Keratinocyte (primary cell): ENCODE results near the gene CHST1. TPM values are rescaled to one million over a fixed set of nuclear protein-coding genes. Genes with fewer than 3 reads are reported as not detected.

ENCODE experiments used
- DNase-seq: peaks from one replicate; pipeline ENCODE4 v3.0.0-alpha.2; 2011; ENCODE audit warnings: low read depth, missing footprints, low spot score
- FAIRE-seq: peaks from 2 replicates; lab custom pipeline; 2011; peaks lifted over from hg19 to GRCh38; lab: Jason Lieb, UNC
- H2AFZ ChIP-seq: 2 replicates; pipeline ENCODE4 v1.6.0; 2012; ENCODE audit warnings: low read length, control low read depth, inconsistent platforms; ENCODE audit not compliant: control insufficient read depth
- H3K27ac ChIP-seq: 2 replicates; pipeline ENCODE4 v1.5.1; 2011; ENCODE audit warnings: low read length; ENCODE audit not compliant: control insufficient read depth, insufficient read depth
- H3K27me3 ChIP-seq: 3 replicates; pipeline ENCODE4 v1.6.0; 2011; ENCODE audit warnings: low read length; ENCODE audit not compliant: control insufficient read depth, insufficient read depth; ENCODE audit errors: extremely low read depth
- H3K36me3 ChIP-seq, 2 experiments: 2 replicates in 1 of 2; 3 replicates in 1 of 2; pipeline ENCODE4 v1.5.1; 2011; ENCODE audit warnings: low read length in 2 of 2, mild to moderate bottlenecking in 1 of 2; ENCODE audit not compliant: control insufficient read depth in 2 of 2, insufficient read depth in 2 of 2; ENCODE audit errors: extremely low read depth in 1 of 2
- H3K4me1 ChIP-seq: 3 replicates; pipeline ENCODE4 v1.5.1; 2011; ENCODE audit warnings: low read length; ENCODE audit not compliant: control insufficient read depth, insufficient read depth; ENCODE audit errors: extremely low read depth
- H3K4me2 ChIP-seq: 3 replicates; pipeline ENCODE4 v1.6.0; 2011; ENCODE audit warnings: low read depth, low read length; ENCODE audit not compliant: control insufficient read depth, insufficient read depth; ENCODE audit errors: extremely low read depth
- H3K4me3 ChIP-seq, 3 experiments: fragments of 200-600 bp in 1 of 3; sonication (generic) in 1 of 3; 2 replicates in 2 of 3; 3 replicates in 1 of 3; pipeline ENCODE4 v1.5.1; 2011 to 2016; ENCODE audit warnings: low read length in 3 of 3, mild to moderate bottlenecking in 3 of 3, control low read depth in 2 of 3, inconsistent platforms in 1 of 3, low read depth in 1 of 3, mixed read lengths in 1 of 3, mixed run types in 1 of 3, moderate library complexity in 1 of 3; ENCODE audit not compliant: control insufficient read depth in 2 of 3, insufficient read depth in 2 of 3; ENCODE audit errors: extremely low read depth in 1 of 3
- H3K79me2 ChIP-seq: 2 replicates; pipeline ENCODE4 v1.6.0; 2012; ENCODE audit warnings: low read length; ENCODE audit not compliant: control insufficient read depth, insufficient read depth
- H3K9ac ChIP-seq: 3 replicates; pipeline ENCODE4 v1.6.0; 2011; ENCODE audit warnings: low read length; ENCODE audit not compliant: control insufficient read depth, insufficient read depth; ENCODE audit errors: extremely low read depth
- H3K9me1 ChIP-seq: 3 replicates; pipeline ENCODE4 v1.6.0; 2011; ENCODE audit warnings: low read length; ENCODE audit not compliant: control insufficient read depth, insufficient read depth; ENCODE audit errors: extremely low read depth
- H3K9me3 ChIP-seq: 2 replicates; pipeline ENCODE4 v1.5.1; 2012; ENCODE audit warnings: low read depth, low read length; ENCODE audit not compliant: control insufficient read depth
- H4K20me1 ChIP-seq: 3 replicates; pipeline ENCODE4 v1.6.0; 2011; ENCODE audit warnings: low read length; ENCODE audit not compliant: control insufficient read depth, insufficient read depth; ENCODE audit errors: extremely low read depth
- CTCF ChIP-seq, 3 experiments: IDR thresholded peaks in 1 of 3; conservative IDR thresholded peaks in 1 of 3; optimal IDR thresholded peaks in 1 of 3; 2 replicates in 2 of 3; 3 replicates in 1 of 3; pipeline versions ENCODE3 to v1.5.1; 2011; ENCODE audit warnings: low read length in 3 of 3, mild to moderate bottlenecking in 3 of 3, moderate library complexity in 2 of 3, control low read depth in 1 of 3, inconsistent platforms in 1 of 3; ENCODE audit not compliant: insufficient read depth in 2 of 3; ENCODE audit errors: extremely low read depth in 1 of 3
- EZH2 ChIP-seq: IDR thresholded peaks from one replicate; pipeline ENCODE4 v1.6.1; 2012; ENCODE audit warnings: inconsistent platforms, mild to moderate bottlenecking, low read length, moderate library complexity
- dilution Hi-C: fragments of 300-500 bp; cut with MboI; formaldehyde crosslinking; loops from one replicate; pipeline ENCODE4 v1.7.0; 2020; ENCODE audit warnings: low sequenced_read_pairs; ENCODE audit not compliant: extremely low pct_ligation_motif_present
- polyA plus RNA-seq, 5 experiments: library from polyadenylated mRNA; depleted of rRNA in 3 of 5; stranded (reverse) in 3 of 5; stranded (forward) in 1 of 5; unstranded in 1 of 5; fragments of >200 nt; gene quantifications; 1 replicate in 1 of 5; 2 replicates in 3 of 5; 3 replicates in 1 of 5; pipeline versions ENCODE4 v1.2.1 to v1.2.3, GENCODE V29; 2011 to 2012; ENCODE audit warnings: missing spikeins in 2 of 5, low read depth in 1 of 5, low replicate concordance in 1 of 5

CHST1 gene
- polyA plus RNA-seq, 1 donor (not counting 4 experiments of a cell fraction or from before 2014, with no cell fraction given): not detected

- FAIRE-seq (no peak), DNase-seq (no peak)
- no peak overlapping the region for H2AFZ ChIP-seq
- H3K27ac ChIP-seq: no peak overlapping the region
- no peak overlapping the region for H3K4me2 ChIP-seq
- no peaks in the 10 kb centered on the region for H3K79me2 ChIP-seq
- no peaks in the 10 kb centered on the region for H3K9me1 ChIP-seq
- no peak overlapping the region for H3K4me3 ChIP-seq
- no peaks in the 10 kb centered on the region for H3K4me1 ChIP-seq
- no peaks in the 10 kb centered on the region for H4K20me1 ChIP-seq
- H3K9ac ChIP-seq: no peak overlapping the region
- no peaks in the 10 kb centered on the region for H3K36me3 ChIP-seq
- TF ChIP-seq EZH2 (no peak), CTCF (optimal IDR thresholded peaks at IDR 0.05 in 1 of 3, IDR thresholded peaks at IDR 0.05 in 1 of 3, conservative IDR thresholded peaks at IDR 0.05 in 1 of 3; ENCODE audit: extremely low read depth in 1 of 3, insufficient read depth in 2 of 3, low read length in 3 of 3) (no peak)
- no peaks in the 10 kb centered on the region for H3K9me3 ChIP-seq
- no peaks in the 10 kb centered on the region for H3K27me3 ChIP-seq
- dilution Hi-C loops: no loop called here
Measured at GRCh38 chr11:45638051-45638450, 27.4 kb downstream of the CHST1 start.

- H3K4me1 ChIP-seq: no peaks in the 10 kb centered on the region
- FAIRE-seq (no peak), DNase-seq (no peak)
- H3K4me3 ChIP-seq: no peak overlapping the region
- no peak overlapping the region for H2AFZ ChIP-seq
- H3K27ac ChIP-seq: no peak overlapping the region
- no peaks in the 10 kb centered on the region for H3K9me3 ChIP-seq
- H3K9ac ChIP-seq: no peak overlapping the region
- H3K4me2 ChIP-seq: no peak overlapping the region
- no peaks in the 10 kb centered on the region for H4K20me1 ChIP-seq
- H3K36me3 ChIP-seq: no peaks in the 10 kb centered on the region
- TF ChIP-seq CTCF (optimal IDR thresholded peaks at IDR 0.05 in 1 of 3, IDR thresholded peaks at IDR 0.05 in 1 of 3, conservative IDR thresholded peaks at IDR 0.05 in 1 of 3; ENCODE audit: extremely low read depth in 1 of 3, insufficient read depth in 2 of 3, low read length in 3 of 3) (no peak), EZH2 (no peak)
- H3K79me2 ChIP-seq: no peaks in the 10 kb centered on the region
- H3K9me1 ChIP-seq: no peaks in the 10 kb centered on the region
- H3K27me3 ChIP-seq: no peaks in the 10 kb centered on the region
- dilution Hi-C loops: no loop called here
Measured at GRCh38 chr11:45635907-45636306, 29.5 kb downstream of the CHST1 start.
